ENCODE data around the gene ANGEL1. TPM values are rescaled to one million over a fixed set of nuclear protein-coding genes. Genes with fewer than 3 reads are reported as not detected.

The ANGEL1 gene
- total and polyA plus RNA-seq, 2 of the 13 experiments (the other 11 are each of a cell fraction or from before 2014, with no cell fraction given), result 14.3 to 20.1 TPM

DNA sequence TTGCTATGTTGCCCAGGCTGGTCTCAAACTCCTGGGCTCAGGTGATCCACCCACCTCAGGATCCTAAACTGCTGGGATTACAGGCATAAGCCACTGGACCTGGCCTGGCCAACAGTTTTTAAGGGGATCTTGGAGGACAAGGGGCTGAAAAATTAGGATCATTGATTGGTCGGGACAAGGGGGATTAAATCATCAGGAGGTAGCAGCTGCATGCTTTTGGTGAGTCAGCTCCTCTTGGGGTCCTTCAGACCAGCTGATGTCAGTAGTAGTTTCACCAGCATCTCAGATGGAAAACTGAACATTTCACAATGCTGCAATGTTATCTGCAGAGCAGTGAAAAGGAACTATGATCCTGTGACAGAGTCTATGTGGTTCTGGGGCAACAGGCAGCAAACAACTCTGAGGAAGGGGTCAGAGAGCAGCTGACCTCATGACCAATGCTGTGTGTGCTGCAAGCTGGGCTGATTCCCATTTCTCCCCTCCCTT lies 19.9 kb upstream of the ANGEL1 start (continued):
- TF ChIP-seq, protein P1, sequence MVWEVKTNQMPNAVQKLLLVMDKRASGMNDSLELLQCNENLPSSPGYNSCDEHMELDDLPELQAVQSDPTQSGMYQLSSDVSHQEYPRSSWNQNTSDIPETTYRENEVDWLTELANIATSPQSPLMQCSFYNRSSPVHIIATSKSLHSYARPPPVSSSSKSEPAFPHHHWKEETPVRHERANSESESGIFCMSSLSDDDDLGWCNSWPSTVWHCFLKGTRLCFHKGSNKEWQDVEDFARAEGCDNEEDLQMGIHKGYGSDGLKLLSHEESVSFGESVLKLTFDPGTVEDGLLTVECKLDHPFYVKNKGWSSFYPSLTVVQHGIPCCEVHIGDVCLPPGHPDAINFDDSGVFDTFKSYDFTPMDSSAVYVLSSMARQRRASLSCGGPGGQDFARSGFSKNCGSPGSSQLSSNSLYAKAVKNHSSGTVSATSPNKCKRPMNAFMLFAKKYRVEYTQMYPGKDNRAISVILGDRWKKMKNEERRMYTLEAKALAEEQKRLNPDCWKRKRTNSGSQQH (CRISPR knock-in tag; IDR thresholded peaks at IDR 0.05; ENCODE audit: low read depth), result no peak
- no peak for TF ChIP-seq TBP (CRISPR knock-in tag; IDR thresholded peaks at IDR 0.05)
- TF ChIP-seq, protein P2, sequence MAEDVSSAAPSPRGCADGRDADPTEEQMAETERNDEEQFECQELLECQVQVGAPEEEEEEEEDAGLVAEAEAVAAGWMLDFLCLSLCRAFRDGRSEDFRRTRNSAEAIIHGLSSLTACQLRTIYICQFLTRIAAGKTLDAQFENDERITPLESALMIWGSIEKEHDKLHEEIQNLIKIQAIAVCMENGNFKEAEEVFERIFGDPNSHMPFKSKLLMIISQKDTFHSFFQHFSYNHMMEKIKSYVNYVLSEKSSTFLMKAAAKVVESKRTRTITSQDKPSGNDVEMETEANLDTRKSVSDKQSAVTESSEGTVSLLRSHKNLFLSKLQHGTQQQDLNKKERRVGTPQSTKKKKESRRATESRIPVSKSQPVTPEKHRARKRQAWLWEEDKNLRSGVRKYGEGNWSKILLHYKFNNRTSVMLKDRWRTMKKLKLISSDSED (CRISPR knock-in tag; IDR thresholded peaks at IDR 0.05), result no peak
- peak; percentile 39; the same call in 1 of the 2 replicates for TF ChIP-seq SMAD3 (CRISPR knock-in tag; IDR thresholded peaks at IDR 0.05)
- TF ChIP-seq MAFG (CRISPR knock-in tag; IDR thresholded peaks at IDR 0.05), result no peak
- TF ChIP-seq, protein P3, sequence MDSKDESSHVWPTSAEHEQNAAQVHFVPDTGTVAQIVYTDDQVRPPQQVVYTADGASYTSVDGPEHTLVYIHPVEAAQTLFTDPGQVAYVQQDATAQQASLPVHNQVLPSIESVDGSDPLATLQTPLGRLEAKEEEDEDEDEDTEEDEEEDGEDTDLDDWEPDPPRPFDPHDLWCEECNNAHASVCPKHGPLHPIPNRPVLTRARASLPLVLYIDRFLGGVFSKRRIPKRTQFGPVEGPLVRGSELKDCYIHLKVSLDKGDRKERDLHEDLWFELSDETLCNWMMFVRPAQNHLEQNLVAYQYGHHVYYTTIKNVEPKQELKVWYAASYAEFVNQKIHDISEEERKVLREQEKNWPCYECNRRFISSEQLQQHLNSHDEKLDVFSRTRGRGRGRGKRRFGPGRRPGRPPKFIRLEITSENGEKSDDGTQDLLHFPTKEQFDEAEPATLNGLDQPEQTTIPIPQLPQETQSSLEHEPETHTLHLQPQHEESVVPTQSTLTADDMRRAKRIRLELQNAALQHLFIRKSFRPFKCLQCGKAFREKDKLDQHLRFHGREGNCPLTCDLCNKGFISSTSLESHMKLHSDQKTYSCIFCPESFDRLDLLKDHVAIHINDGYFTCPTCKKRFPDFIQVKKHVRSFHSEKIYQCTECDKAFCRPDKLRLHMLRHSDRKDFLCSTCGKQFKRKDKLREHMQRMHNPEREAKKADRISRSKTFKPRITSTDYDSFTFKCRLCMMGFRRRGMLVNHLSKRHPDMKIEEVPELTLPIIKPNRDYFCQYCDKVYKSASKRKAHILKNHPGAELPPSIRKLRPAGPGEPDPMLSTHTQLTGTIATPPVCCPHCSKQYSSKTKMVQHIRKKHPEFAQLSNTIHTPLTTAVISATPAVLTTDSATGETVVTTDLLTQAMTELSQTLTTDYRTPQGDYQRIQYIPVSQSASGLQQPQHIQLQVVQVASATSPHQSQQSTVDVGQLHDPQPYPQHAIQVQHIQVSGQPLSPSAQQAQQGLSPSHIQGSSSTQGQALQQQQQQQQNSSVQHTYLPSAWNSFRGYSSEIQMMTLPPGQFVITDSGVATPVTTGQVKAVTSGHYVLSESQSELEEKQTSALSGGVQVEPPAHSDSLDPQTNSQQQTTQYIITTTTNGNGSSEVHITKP (CRISPR knock-in tag; IDR thresholded peaks at IDR 0.05; ENCODE audit: low read depth), result 0 out of 2 replicates have a peak, but pooled peaks have one; percentile 36
- TF ChIP-seq, protein P4, sequence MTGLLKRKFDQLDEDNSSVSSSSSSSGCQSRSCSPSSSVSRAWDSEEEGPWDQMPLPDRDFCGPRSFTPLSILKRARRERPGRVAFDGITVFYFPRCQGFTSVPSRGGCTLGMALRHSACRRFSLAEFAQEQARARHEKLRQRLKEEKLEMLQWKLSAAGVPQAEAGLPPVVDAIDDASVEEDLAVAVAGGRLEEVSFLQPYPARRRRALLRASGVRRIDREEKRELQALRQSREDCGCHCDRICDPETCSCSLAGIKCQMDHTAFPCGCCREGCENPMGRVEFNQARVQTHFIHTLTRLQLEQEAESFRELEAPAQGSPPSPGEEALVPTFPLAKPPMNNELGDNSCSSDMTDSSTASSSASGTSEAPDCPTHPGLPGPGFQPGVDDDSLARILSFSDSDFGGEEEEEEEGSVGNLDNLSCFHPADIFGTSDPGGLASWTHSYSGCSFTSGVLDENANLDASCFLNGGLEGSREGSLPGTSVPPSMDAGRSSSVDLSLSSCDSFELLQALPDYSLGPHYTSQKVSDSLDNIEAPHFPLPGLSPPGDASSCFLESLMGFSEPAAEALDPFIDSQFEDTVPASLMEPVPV (CRISPR knock-in tag; IDR thresholded peaks at IDR 0.05), result no peak
- TF ChIP-seq, protein P5, sequence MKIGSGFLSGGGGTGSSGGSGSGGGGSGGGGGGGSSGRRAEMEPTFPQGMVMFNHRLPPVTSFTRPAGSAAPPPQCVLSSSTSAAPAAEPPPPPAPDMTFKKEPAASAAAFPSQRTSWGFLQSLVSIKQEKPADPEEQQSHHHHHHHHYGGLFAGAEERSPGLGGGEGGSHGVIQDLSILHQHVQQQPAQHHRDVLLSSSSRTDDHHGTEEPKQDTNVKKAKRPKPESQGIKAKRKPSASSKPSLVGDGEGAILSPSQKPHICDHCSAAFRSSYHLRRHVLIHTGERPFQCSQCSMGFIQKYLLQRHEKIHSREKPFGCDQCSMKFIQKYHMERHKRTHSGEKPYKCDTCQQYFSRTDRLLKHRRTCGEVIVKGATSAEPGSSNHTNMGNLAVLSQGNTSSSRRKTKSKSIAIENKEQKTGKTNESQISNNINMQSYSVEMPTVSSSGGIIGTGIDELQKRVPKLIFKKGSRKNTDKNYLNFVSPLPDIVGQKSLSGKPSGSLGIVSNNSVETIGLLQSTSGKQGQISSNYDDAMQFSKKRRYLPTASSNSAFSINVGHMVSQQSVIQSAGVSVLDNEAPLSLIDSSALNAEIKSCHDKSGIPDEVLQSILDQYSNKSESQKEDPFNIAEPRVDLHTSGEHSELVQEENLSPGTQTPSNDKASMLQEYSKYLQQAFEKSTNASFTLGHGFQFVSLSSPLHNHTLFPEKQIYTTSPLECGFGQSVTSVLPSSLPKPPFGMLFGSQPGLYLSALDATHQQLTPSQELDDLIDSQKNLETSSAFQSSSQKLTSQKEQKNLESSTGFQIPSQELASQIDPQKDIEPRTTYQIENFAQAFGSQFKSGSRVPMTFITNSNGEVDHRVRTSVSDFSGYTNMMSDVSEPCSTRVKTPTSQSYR (CRISPR knock-in tag; IDR thresholded peaks at IDR 0.05; ENCODE audit: borderline replicate concordance), result peak; percentile 62; the same call in 1 of the 2 replicates
- TF ChIP-seq, protein P6, sequence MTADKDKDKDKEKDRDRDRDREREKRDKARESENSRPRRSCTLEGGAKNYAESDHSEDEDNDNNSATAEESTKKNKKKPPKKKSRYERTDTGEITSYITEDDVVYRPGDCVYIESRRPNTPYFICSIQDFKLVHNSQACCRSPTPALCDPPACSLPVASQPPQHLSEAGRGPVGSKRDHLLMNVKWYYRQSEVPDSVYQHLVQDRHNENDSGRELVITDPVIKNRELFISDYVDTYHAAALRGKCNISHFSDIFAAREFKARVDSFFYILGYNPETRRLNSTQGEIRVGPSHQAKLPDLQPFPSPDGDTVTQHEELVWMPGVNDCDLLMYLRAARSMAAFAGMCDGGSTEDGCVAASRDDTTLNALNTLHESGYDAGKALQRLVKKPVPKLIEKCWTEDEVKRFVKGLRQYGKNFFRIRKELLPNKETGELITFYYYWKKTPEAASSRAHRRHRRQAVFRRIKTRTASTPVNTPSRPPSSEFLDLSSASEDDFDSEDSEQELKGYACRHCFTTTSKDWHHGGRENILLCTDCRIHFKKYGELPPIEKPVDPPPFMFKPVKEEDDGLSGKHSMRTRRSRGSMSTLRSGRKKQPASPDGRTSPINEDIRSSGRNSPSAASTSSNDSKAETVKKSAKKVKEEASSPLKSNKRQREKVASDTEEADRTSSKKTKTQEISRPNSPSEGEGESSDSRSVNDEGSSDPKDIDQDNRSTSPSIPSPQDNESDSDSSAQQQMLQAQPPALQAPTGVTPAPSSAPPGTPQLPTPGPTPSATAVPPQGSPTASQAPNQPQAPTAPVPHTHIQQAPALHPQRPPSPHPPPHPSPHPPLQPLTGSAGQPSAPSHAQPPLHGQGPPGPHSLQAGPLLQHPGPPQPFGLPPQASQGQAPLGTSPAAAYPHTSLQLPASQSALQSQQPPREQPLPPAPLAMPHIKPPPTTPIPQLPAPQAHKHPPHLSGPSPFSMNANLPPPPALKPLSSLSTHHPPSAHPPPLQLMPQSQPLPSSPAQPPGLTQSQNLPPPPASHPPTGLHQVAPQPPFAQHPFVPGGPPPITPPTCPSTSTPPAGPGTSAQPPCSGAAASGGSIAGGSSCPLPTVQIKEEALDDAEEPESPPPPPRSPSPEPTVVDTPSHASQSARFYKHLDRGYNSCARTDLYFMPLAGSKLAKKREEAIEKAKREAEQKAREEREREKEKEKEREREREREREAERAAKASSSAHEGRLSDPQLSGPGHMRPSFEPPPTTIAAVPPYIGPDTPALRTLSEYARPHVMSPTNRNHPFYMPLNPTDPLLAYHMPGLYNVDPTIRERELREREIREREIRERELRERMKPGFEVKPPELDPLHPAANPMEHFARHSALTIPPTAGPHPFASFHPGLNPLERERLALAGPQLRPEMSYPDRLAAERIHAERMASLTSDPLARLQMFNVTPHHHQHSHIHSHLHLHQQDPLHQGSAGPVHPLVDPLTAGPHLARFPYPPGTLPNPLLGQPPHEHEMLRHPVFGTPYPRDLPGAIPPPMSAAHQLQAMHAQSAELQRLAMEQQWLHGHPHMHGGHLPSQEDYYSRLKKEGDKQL (CRISPR knock-in tag; IDR thresholded peaks at IDR 0.05; ENCODE audit: low read depth), result 0 out of 2 replicates have a peak, but pooled peaks have one; percentile 33

Data from HepG2 (cell line).